ENCODE data around the gene HMX1. TPM values are rescaled to one million over a fixed set of nuclear protein-coding genes. Genes with fewer than 3 reads are reported as not detected.

The HMX1 gene
- total RNA-seq, 1 donor from 2014 or later = not detected

GRCh38 chr4:8857766-8858700 is 13.6 kb downstream of the HMX1 start:
- no peak for DNase-seq (ENCODE audit: low spot score)

DNA sequence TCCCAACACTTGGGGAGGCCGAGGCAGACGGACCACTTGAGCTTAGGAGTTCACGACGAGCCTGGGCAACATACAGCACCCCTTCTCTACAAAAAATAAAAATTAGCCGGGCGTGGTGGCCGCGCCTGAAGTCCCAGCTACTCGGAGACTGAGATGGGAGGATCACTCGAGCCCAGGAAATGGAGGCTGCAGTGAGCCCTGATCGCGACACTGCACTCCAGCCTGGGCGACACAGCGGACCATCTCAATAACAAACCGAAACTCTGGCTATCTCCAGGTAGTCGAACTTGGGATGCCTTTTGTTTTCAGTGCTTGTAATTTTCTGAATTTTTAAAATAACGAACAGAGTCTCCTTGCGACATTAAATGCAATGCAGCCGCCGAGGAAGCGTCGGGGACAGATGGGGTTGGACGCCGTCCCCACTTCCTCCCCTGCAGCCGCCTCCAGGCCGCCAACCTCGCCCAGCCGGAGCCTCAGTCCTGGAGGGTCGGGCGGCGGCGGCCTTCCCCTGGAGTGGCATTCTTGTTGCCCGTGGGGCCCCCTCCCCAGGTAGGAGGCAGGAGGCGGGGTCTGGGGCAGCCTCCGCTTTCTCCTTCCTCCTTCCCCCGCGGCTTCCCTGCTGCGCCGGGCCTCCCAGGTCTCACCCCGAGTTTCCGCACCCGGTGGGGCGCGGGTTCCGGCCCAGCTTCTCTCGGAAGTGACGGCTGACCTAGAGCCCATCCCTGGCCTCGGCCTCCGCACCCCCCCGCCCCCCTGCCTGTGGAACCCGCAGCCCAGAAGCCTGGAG is 14.6 kb downstream of the HMX1 start:
- no peak for DNase-seq (ENCODE audit: low spot score)

DNA sequence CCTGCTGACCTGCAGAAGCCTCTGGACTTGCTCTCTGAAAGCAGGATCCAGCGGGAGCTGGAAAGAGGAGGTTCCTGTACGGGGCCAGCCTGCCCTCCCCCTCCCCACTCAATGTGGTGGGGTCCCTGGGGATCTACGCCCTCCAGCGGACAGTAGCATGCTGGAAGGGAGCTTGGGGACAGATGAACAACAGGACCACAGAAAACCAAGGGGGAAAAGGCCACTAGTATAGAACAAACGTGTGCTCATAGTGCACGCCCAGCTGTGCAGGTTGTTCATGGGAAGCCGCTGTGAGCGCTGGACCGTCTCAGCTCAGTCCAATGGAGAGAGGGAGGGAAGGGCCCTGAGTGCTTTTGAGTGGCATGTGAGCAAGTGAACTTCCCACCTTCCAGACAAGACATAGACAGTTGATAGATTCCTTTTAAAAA is 15.8 kb downstream of the HMX1 start:
- no peak for DNase-seq (ENCODE audit: low spot score)

DNA sequence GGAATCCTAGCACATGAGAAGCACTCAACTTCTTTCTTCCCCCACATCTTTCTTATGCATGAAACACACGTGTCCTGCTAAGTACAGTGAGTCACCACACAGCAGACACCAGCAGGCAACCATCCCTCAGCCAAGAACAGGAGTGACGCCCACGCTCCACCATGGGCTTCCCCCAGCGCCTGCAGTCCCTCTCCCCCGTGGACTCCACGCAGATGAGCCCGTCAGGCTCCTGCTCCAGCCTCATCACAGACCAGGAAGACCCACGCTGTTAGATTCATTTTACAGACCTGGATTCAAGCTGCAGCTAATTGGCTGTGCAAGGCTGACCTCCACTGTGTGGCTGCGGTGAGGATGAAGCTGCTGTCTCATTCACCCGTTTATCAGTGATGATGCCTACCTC is 16.7 kb downstream of the HMX1 start:
- no peak for DNase-seq (ENCODE audit: low spot score)

- DNase-seq (ENCODE audit: low spot score) = no peak
Measured at GRCh38 chr4:8854016-8854415, 17.6 kb downstream of the HMX1 start.

DNA sequence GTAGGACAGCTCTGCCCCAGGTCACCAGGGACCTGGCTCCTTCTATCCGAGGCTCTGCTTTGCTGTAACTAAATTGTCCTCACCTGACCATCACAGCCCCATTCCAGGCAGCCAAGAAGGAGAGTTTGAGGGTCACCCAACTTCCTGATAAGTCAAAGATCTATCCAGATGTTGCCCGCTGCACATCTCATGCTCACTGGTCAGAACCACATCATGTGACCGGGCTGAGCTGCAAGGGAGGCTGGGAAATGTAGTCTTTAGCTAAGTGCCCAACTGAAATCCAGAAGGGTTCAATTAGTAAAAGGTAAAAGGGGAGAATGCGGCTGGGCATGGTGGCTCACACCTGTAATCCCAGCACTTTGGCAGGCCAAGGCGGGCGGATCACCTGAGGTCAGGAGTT is 18.4 kb downstream of the HMX1 start:
- DNase-seq (ENCODE audit: low spot score) = no peak

GRCh38 chr4:8852118-8852704 is 19.4 kb downstream of the HMX1 start:
- DNase-seq (ENCODE audit: low spot score) = no peak

GRCh38 chr4:8851321-8852117 is 20.1 kb downstream of the HMX1 start:
- no peak for DNase-seq (ENCODE audit: low spot score)

- DNase-seq (ENCODE audit: low spot score) = no peak
Measured at GRCh38 chr4:8850830-8851188, 20.8 kb downstream of the HMX1 start.

GRCh38 chr4:8850074-8850829 is 21.4 kb downstream of the HMX1 start:
- DNase-seq (ENCODE audit: low spot score) = no peak

GRCh38 chr4:8849266-8850073 is 22.2 kb downstream of the HMX1 start:
- DNase-seq (ENCODE audit: low spot score) = peak; percentile 53

DNA sequence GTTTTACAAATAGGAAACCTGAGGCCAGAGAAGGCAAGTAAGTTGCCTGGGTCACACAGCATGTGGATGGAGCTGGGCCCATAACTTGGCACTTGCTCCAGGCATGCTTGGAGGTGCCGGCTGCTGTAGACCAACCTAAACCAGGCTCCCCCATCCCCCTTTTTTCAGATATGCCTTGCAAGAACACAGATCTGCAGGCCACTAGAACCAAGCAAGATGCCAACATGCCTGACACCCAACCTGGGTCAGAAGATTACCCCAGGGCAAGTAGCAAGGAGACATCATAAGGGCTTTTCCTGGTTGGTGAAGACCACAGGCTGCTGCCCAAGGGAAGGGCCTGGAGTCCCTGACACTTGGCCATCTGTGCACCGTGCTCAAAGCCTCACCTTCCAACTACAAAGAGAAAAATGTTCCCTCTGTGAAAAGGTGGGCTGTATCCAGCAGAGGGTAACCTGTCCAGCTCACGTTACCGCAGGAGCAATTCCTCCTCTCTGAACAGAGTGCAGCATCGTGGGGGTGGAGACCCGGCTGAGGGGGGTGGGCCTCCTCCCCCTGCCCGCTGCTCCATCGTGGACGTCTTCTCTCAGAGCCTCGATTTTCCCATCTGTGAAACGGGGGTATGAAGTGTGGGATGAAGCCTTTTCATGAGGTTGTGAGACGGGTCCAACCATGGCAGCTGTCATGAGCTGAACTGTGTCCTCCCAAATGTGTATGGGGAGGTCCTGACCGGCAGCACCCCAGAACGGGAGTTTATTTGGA is 23.0 kb downstream of the HMX1 start:
- DNase-seq (ENCODE audit: low spot score) = peak; percentile 69

- DNase-seq (ENCODE audit: low spot score) = no peak
Measured at GRCh38 chr4:8847764-8848163, 23.9 kb downstream of the HMX1 start.

DNA sequence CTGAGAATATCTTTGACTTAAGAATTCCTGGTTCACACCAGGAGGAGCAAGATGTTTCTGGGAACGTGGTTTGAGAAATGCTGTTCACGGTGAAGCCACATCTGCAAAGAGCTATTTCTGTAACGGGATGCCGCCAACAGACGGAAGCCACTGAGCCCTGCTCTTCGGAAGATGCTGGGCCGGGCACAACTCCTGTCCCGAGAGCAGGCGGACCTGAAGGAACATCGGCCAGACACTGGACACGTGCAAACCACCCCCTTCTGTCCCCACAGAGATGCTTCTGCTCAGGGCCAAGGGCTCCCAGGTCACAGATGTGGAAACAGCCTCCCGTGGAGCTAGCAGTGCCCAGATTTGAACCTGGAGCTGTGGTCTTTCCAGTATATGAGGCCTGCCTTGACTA is 24.3 kb downstream of the HMX1 start:
- DNase-seq (ENCODE audit: low spot score) = peak; percentile 68

DNA sequence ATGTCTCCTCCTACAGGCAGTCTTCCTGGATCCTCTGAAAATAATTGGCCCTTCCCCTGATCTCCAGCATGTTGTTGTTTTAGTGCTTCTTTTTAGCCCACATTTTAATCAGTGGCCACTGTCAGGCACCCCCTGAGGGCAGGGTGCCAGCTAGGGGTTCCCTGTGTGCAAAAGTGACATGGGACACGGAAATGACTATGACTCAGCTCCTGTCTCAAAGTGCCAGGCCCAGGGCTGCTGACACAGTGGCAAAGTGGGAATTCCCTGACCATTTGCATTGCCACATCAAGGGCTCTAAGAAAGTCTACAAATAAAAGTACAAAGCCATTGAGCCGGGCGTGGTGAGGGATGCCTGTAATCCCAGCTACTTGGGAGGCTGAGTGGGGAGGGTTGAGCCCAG is 24.8 kb downstream of the HMX1 start:
- DNase-seq (ENCODE audit: low spot score) = peak; percentile 74

DNA sequence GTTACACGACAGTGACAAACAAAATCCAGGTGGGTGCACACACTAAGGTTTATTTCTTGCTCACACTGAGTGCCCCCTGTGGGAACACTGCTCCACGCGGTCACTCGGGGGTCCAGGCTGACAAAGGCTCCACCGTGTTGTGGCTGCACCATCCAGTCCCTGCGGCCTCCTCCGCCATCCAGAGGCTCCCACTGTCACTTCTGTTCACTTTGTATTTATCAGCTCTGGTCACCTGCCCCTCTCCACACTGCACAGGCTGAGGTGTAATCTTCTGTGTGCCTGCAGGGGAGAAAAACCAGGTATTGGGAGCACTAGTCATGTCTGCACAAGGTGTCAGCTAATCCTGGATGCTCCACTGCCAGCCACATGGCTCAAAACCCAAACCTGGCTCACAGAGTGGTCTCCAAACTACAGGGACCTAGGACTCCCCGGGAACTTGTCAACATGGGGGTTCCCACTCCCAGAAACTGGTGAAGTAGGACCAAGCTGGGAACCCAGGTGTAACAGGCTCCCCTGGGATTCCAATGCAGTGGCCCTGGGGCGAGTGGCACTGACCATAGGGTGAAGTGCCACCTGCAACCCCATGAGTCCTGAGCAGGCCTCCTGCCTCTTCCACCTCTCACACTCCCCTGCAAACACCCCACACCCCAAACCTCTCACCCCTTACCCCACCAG is 25.5 kb downstream of the HMX1 start:
- DNase-seq (ENCODE audit: low spot score) = peak; percentile 76

- peak; percentile 68 for DNase-seq (ENCODE audit: low spot score)
Measured at GRCh38 chr4:8844976-8845690, 26.5 kb downstream of the HMX1 start.

GRCh38 chr4:8843597-8843996 is 28.0 kb downstream of the HMX1 start:
- DNase-seq (ENCODE audit: low spot score) = peak; percentile 35
